Occipital lobe (tissue), 2 donors: ENCODE results near the gene KIF1A. TPM values are rescaled to one million over a fixed set of nuclear protein-coding genes. Genes with fewer than 3 reads are reported as not detected.
A peak's percentile ranks its signal among the peaks of the same experiment; 100 is the strongest.
"Not testable (repeated sequence)": the region's sequence is repeated elsewhere in the genome, so short reads cannot be mapped to it uniquely, and the experiment has no call there.

ENCODE experiments used
- DNase-seq: peaks from one replicate; lab custom pipeline; 2025; lab: John Stamatoyannopoulos, UW
- total RNA-seq: library from RNA; depleted of rRNA; stranded (reverse); fragments of >200 nt; gene quantifications from one replicate; pipeline ENCODE4 v1.2.3, GENCODE V29; 2014

KIF1A gene
- total RNA-seq, 1 donor from 2014 or later: 219 TPM

- no peak for DNase-seq
Observed at GRCh38 chr2:240787521-240788472, 32.2 kb downstream of the KIF1A start.

GRCh38 chr2:240786871-240787311 lies 33.1 kb downstream of the KIF1A start:
- DNase-seq: no peak

DNA sequence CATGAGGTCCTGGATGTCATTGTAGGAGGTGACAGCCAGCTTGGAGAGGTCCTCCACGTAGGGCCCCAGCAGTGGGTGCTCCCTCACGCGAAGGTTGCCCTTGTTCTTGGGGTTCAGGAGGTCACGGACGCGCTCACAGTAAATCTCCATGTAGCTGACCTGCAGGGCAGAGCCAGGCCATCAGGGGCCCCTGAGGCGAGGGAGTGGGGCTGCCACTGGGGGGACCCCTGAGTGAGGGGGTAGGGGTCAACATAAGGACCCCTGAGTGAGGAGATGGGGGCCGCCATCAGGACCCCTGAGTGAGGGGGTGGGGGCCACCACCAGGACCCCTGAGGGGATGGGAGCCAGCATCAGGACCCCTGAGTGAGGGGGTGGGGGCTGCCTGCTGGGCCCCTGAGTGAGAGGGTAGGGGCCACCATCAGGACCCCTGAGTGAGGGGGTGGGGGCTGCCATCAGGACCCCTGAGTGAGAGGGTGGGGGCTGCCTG lies 33.6 kb downstream of the KIF1A start:
- no peak for DNase-seq

- DNase-seq: no peak
Observed at GRCh38 chr2:240785424-240786335, 34.3 kb downstream of the KIF1A start.

DNA sequence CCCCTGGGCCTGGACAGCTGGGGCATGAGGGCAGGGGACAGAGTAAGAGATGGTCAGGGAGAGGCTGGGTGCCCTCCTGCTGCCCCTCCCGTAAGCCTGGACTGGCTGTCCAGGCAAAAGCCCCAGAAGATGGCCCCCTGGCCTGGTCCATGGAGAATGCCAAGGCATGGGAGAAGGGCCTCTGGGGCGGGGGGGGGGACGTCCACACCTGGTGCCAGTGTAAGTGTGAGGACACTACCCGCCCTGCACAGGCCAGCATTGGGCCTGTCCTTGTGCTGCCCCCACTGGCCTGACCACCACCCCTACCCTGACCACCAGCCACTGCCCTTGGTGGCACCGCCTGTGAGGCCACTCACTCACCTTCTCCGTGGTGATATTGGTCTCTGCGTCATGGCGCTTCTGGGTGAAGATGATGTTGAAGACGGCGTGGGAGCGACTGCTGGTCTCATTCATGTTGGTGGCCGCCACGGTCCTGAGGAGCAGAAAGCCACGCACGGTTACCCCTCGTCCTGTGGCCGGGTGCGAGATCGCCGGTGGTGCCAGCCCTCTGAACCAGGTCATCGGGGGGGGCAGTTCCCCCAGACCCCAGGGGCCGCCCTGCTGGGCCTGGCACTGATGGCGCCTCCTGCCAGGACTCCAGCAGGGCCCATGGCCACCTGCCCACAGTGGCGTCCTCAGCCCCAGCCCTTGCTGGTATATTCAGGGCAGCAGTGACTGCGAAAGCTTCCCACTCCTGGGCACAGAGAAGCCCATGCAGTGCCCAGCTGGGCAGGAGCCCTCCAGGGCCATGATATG lies 35.2 kb downstream of the KIF1A start:
- DNase-seq: no peak

- DNase-seq: no peak
Observed at GRCh38 chr2:240783819-240784621, 36.0 kb downstream of the KIF1A start.

DNA sequence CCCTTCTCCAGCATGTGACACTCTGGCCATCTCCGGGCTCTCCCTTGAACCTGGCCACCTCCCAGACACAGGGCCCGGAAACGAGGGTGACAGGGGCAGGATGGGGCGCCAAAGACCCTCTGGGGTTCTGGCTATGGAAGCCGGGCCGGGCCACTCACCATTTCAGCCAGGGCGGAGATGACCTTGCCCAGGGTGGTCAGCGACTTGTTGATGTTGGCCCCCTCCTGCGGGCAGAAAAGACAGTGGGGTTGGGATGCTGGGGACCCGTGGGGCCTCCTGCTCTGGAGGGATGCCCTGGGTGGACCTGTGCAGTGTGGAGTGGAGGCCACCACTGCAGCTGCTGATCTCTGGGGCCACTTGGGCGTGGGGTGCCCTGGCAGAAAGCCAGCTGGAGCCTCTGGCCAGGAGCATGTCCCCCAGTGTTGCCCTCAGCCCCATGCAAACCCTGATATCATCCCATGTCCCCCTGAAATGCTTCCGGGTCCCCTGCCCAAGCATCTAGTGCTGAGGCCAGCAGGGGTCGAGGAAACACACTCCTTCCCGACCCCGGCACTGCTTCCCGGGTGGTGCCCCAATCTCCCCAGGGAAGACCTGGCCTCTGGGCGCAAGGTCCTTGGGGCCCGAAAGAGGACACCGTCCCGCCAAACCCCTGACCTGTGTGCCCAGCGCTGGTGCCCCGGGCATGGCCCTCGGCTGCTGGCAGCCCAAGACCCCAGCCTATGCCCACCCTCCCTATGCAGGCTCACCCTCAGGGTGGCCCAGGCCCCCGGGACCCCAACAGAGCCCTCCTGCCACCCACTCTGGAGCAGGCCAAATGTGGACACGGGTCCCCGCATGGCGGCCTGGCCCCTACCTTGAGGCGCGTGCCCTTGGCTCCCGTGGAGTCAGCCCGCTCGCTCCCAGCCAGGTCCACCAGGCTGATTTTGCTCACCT lies 36.9 kb downstream of the KIF1A start:
- DNase-seq: no peak

- no peak for DNase-seq
Observed at GRCh38 chr2:240782221-240782885, 37.7 kb downstream of the KIF1A start.

DNA sequence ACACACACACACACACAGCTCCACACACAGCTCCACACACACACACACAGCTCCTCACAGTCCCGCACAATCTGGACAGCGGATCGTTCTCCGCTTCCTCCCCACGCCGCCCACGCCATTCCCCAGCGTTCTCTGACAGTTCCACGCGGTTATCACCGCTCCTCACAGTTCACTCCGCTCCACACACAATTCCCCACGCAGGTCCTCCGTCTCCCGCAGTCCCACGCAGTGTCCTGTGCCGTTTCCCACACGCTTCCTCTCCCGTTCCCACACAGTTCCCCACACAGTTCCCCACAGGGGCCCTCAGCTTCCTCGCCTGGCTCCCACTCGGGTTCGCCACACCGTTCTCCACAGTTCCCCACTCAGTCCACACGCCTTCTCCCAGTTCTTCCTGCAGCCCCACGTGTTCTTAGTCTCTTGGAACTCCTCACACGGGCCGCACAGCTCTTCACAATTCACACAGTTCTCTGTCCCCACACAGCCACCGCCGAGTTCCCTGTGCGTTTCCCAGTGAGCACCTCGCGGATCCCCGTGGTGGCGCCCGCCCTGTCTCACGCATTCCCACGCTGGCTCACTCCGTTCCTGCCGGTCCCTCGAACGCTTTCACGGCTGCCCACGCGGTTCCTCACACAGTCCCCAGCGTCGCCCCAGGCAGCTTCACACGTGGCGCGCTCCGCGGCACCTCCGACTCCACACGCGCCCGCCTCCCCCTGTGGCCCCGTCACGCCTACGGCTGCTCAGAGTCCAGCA lies 38.4 kb downstream of the KIF1A start:
- peak; percentile 29 for DNase-seq

DNA sequence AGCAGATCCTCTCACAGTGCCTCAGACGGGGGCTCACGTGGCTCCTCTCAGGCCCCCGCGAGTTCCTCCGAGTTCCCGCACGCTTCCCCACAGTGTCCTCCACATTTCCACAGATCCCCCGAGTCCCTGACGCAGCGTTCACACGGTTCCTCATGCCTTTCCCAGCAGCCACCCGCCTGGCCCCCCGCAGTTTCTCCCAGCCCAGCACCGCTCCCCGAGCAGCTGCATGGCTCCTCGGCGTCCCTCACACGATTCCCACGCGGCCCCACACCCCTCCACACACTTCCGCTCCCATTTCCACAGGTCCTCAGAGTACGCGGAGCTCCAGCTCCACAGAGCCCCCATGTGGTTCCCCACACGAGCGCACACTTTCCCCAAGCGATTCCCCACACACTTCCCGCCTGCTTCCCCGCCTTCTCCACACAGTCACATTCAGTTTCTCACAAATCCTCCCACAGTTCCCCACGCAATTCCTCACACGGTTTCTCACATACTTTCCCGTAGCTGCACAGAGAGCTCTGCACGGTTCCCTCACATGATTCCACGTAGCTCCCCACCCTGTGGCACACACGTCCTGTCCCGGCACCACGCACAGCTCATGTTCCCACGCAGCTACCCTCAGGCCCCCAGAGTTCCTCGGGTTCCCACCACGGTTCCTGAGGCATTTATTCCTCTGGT lies 39.9 kb downstream of the KIF1A start:
- DNase-seq: peak; percentile 46

GRCh38 chr2:240779250-240779832 lies 40.7 kb downstream of the KIF1A start:
- not testable (repeated sequence) for DNase-seq

DNA sequence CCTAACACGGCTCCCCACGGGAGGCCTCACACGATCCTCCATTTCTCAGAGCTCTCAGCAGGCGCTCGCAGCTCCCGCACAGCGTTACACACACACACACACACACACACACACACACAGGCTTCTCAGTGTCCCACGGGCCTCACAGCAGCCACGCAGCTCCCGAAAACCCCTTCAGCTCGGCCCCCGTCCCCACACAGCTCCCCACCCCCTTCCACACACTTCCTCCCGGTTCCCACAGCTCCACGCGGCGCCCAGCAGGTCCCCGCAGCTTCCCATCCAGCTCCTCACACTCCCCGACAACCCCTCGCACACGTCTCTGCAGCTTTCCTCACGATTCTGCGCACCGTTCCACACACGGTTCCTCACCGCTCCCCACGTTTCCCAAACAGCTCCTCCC lies 41.6 kb downstream of the KIF1A start:
- no peak for DNase-seq

DNA sequence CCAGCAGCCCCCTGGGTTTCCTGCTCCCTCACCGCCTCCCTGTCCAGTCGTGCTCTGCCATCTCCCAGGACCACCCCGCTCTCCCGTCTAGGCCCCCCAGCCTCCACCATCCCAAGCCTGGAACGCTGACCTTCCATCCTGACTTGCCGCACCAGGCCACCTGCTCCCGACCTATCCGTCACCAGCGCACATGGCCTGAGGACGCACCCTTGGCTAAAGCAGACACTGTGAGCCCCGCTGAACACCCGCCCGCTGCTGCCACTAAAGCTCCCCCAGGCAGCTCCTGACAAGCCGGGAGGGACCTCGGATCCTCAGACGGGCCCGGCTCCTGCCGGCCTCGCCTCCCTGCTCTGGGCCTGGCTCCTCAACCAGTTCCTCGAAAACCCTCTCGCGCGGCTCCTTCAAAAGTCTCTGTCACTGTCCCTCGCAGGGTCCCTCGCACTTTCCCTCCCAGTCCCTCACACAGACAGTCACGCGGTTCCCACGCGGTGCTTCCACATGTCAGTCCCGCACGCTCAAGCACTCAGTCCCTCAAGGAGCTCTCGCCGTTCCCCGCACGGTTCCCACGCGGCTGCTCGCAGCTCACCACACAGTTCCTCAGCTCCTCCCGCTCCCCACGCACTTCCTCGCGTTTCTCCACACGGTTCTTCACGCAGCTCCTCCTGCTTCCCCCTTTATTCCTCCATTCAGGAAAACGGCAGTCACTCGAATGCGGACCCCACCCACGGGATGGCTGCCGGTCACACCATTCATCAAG lies 42.4 kb downstream of the KIF1A start:
- DNase-seq: no peak

- DNase-seq: no peak
Observed at GRCh38 chr2:240775905-240776304, 44.1 kb downstream of the KIF1A start.

GRCh38 chr2:240774856-240775255 lies 45.2 kb downstream of the KIF1A start:
- no peak for DNase-seq

DNA sequence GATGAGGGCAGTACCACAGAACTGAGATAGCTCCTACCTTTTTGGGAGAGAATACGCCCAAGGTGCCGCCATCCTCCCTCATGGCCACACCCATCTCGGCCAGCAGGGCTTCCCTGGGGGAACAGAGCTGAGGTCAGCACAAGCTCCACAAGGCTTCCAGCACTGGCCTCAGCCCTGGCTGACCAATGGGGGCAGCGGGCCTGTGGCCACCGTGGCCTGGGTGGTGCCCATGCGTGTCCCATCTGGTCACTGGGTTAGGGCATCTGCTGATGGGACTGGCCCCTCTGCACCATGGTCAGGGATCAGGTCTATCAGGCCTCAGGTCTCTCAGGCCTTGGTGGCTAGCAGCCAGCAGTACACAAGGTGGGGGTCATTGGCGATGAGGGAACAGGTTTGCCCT lies 50.9 kb downstream of the KIF1A start:
- no peak for DNase-seq
